Ovary (tissue), 3 donors: ENCODE data around the gene GPRIN3.

Experiments
- CTCF ChIP-seq, 3 donors: fragments of 450-650 bp in 2 of 3; fragments of 200-600 bp in 1 of 3; IDR thresholded peaks; one replicate each; pipeline versions ENCODE4 v1.5.1 to v1.8.0; 2016 to 2022; ENCODE audit warnings: antibody characterized with exemption in 3 of 3, mild to moderate bottlenecking in 1 of 3
- EP300 ChIP-seq: sonication (generic); formaldehyde crosslinking; IDR thresholded peaks from one replicate; pipeline ENCODE4 v1.6.1; 2017; ENCODE audit warnings: antibody characterized with exemption
- POLR2A ChIP-seq: fragments of 450-650 bp; IDR thresholded peaks from one replicate; pipeline ENCODE4 v1.6.1; 2017; ENCODE audit warnings: antibody characterized with exemption, mild to moderate bottlenecking, moderate library complexity
- donor health status: DM: no; HTN: no; CAD: no.

DNA sequence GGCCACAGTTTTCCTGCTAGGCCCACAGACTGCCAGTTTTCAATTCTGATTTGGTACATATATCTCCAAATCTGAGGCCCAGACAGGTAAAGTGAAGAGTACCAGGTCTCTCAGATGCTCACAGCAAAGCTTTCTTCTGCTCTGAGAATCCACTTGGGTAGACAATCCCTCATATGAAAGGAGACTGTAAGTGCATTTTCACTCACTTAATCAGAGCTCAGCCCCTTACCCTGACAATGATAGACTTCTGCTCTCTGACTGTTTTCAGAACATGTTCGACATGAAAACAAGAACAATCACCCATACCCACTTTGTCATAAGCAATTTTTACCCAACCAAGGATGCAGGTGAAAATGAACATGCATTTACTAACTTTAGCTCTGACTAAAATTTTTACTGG, 7.1 kb downstream of the GPRIN3 start:
- TF ChIP-seq CTCF (IDR thresholded peaks at IDR 0.05) (no peak), EP300 (no peak), POLR2A (no peak)
